A673 (cell line): ENCODE results near the gene GLT1D1. TPM values are rescaled to one million over a fixed set of nuclear protein-coding genes. Genes with fewer than 3 reads are reported as not detected.

Source experiments
- BruUV-seq: library from RNA; stranded (reverse); fragments of 400-500 nt; replicated peaks from 2 replicates; lab custom pipeline; 2021; lab: Mats Ljungman, UMichigan
- CTCF ChIA-PET: fragments of 300-600 bp; sonication (Branson Sonifier 250); formaldehyde crosslinking; loops from one replicate; lab custom pipeline; 2022; ENCODE audit warnings: antibody characterized with exemption; lab: Charles Lee
- POLR2A ChIA-PET: fragments of 300-600 bp; sonication (Branson Sonifier 250); formaldehyde crosslinking; loops from one replicate; lab custom pipeline; 2022; ENCODE audit warnings: antibody characterized with exemption; ENCODE audit not compliant: low non-redundant PET; lab: Charles Lee
- DNase-seq: peaks from one replicate; pipeline ENCODE4 v3.0.0-alpha.2; 2015; ENCODE audit warnings: low spot score
- H3K27ac ChIP-seq: fragments of 200-600 bp; sonication (generic); 2 replicates; pipeline ENCODE4 v1.5.1; 2016; ENCODE audit warnings: mixed run types, low read depth, mild to moderate bottlenecking, mixed read lengths, antibody characterized with exemption, low read length; ENCODE audit not compliant: poor library complexity, severe bottlenecking
- H3K27me3 ChIP-seq: fragments of 200-600 bp; sonication (generic); replicated peaks from 2 replicates; pipeline ENCODE4 v1.6.1; 2017; ENCODE audit warnings: mixed run types, low read depth, mild to moderate bottlenecking, mixed read lengths, antibody characterized with exemption, low read length; ENCODE audit not compliant: insufficient read depth, poor library complexity
- H3K36me3 ChIP-seq: fragments of 200-600 bp; sonication (generic); 2 replicates; pipeline ENCODE4 v1.6.1; 2016; ENCODE audit warnings: mixed run types, mild to moderate bottlenecking, mixed read lengths, antibody characterized with exemption, low read length; ENCODE audit not compliant: insufficient read depth, poor library complexity, severe bottlenecking
- H3K4me1 ChIP-seq: fragments of 200-600 bp; sonication (generic); 2 replicates; pipeline ENCODE4 v1.6.1; 2017; ENCODE audit warnings: mixed run types, mild to moderate bottlenecking, mixed read lengths, antibody characterized with exemption, low read length; ENCODE audit not compliant: insufficient read depth, poor library complexity, severe bottlenecking
- H3K4me3 ChIP-seq: fragments of 200-600 bp; sonication (generic); 2 replicates; pipeline ENCODE4 v1.5.1; 2016; ENCODE audit warnings: low read depth, mixed run types, mild to moderate bottlenecking, mixed read lengths, low read length; ENCODE audit not compliant: poor library complexity, severe bottlenecking
- H3K9me3 ChIP-seq: fragments of 200-600 bp; sonication (generic); 2 replicates; pipeline ENCODE4 v1.6.1; 2016; ENCODE audit warnings: mixed run types, low read depth, mild to moderate bottlenecking, mixed read lengths, antibody characterized with exemption, low read length; ENCODE audit not compliant: poor library complexity, severe bottlenecking
- EZH2 ChIP-seq: fragments of 200-600 bp; sonication (generic); IDR thresholded peaks from 2 replicates; pipeline ENCODE4 v1.6.1; 2017; ENCODE audit warnings: borderline replicate concordance, low read depth, mild to moderate bottlenecking, mixed read lengths, antibody characterized with exemption, low read length; ENCODE audit not compliant: poor library complexity, severe bottlenecking
- intact Hi-C: fragments of 100-400 bp; cut with micrococcal nuclease; formaldehyde crosslinking; loops from one replicate; pipeline ENCODE4 v1.10.0; 2022; ENCODE audit not compliant: unreplicated experiment
- total RNA-seq: library from RNA; stranded (reverse); gene quantifications from 2 replicates; pipeline ENCODE4 v1.2.3, GENCODE V29; 2021
- TF ChIP-seq, protein P1 (sequence below): fragments of 300-800, 200-600 bp; sonication (generic); conservative IDR thresholded peaks from 2 replicates; pipeline ENCODE4 v1.5.1; 2017; ENCODE audit warnings: low read depth, mild to moderate bottlenecking, antibody characterized with exemption, low read length, moderate library complexity, mixed read lengths

GLT1D1 gene
- total RNA-seq, 1 experiment from 2014 or later = not detected

DNA sequence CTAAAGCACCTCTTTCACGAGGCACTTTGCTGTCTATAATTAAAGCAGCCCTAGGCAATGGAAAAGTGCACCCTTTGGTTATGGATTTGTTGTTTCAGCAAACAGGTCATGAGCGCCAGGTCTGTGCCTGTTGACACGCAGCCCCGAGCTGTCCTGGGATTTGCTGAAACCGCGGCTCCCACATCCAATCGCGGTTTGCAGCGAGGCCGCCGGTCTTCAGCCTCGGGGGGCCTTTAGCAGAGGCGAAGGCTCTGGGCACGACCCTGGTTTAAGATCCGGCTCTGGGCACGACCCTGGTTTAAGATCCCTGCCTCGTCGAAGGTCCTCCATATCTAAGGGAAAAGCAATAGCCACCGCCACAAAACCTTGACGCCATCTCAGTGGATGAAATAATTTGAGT is 79.2 kb downstream of the GLT1D1 start:
- H3K27me3 ChIP-seq = peaks cover 3% of the 10 kb centered on the region
- H3K27ac ChIP-seq = no peak overlapping the region
- no peaks in the 10 kb centered on the region for H3K9me3 ChIP-seq
- H3K36me3 ChIP-seq = no peaks in the 10 kb centered on the region
- no peaks in the 10 kb centered on the region for H3K4me1 ChIP-seq
- BruUV-seq = no TSS peak
- H3K4me3 ChIP-seq = no peak overlapping the region
- ChIA-PET POLR2A (no interaction called here), CTCF (no interaction called here)
- TF ChIP-seq EZH2 = no peak
- TF ChIP-seq, protein P1, sequence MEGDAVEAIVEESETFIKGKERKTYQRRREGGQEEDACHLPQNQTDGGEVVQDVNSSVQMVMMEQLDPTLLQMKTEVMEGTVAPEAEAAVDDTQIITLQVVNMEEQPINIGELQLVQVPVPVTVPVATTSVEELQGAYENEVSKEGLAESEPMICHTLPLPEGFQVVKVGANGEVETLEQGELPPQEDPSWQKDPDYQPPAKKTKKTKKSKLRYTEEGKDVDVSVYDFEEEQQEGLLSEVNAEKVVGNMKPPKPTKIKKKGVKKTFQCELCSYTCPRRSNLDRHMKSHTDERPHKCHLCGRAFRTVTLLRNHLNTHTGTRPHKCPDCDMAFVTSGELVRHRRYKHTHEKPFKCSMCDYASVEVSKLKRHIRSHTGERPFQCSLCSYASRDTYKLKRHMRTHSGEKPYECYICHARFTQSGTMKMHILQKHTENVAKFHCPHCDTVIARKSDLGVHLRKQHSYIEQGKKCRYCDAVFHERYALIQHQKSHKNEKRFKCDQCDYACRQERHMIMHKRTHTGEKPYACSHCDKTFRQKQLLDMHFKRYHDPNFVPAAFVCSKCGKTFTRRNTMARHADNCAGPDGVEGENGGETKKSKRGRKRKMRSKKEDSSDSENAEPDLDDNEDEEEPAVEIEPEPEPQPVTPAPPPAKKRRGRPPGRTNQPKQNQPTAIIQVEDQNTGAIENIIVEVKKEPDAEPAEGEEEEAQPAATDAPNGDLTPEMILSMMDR = no peak
- no peak for DNase-seq
- intact Hi-C loops = no loop called here

DNA sequence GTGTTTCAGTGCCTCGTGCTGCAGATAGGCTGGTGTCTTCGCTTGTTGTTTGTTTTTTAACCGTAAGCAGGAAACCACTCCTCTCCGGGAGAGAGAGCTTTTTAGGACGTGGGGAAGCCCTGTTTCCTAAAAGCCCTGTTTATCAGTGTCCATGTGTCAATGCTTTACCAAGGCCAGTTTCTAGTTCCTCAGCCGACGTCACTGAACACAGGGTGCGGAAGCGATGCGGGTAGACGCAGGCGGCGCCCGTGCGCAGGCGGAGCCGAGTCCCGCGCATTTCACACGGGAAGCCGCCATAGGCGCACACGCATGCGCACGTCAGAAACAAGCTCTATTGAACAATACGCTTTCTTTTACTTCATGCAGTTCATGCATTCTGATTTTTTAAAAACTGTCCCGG is 79.8 kb downstream of the GLT1D1 start:
- ChIA-PET POLR2A (no interaction called here), CTCF (no interaction called here)
- H3K27ac ChIP-seq = no peak overlapping the region
- no peak overlapping the region for H3K4me3 ChIP-seq
- H3K9me3 ChIP-seq = no peaks in the 10 kb centered on the region
- H3K27me3 ChIP-seq = peaks cover 3% of the 10 kb centered on the region
- TF ChIP-seq, protein P1 = no peak
- TF ChIP-seq EZH2 = no peak
- no peaks in the 10 kb centered on the region for H3K4me1 ChIP-seq
- DNase-seq = no peak
- no peaks in the 10 kb centered on the region for H3K36me3 ChIP-seq
- intact Hi-C loops = no loop called here
- no TSS peak for BruUV-seq

DNA sequence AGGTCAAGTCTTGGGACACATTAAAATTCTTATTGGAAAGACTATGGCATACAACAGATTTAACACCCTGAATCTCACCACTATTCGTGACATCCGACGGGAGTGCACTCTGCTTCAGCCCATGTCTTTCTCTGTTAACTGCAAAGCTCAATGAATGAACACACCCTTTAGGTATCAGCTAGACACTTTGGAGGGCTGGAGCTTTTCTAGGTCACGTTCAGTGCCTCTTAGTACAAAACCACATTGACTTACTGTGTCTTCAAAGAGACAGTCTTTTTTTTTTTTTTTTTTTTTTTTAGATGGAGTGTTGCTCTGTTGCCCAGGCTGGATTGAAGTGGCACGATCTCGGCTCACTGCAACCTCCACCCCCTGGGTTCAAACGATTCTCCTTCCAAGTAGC is 80.6 kb downstream of the GLT1D1 start:
- intact Hi-C loops = no loop called here
- no peaks in the 10 kb centered on the region for H3K9me3 ChIP-seq
- no peaks in the 10 kb centered on the region for H3K4me1 ChIP-seq
- CTCF ChIA-PET = no interaction called here
- H3K27me3 ChIP-seq = peaks cover 3% of the 10 kb centered on the region
- POLR2A ChIA-PET = no interaction called here
- H3K4me3 ChIP-seq = no peak overlapping the region
- no peak overlapping the region for H3K27ac ChIP-seq
- no TSS peak for BruUV-seq
- no peak for DNase-seq
- TF ChIP-seq, protein P1 = no peak
- TF ChIP-seq EZH2 = no peak
- H3K36me3 ChIP-seq = no peaks in the 10 kb centered on the region
